Fibroblast of the aortic adventitia (primary cell): ENCODE measurements around the gene SEMA6A. TPM values are rescaled to one million over a fixed set of nuclear protein-coding genes. Genes with fewer than 3 reads are reported as not detected.
A peak's percentile ranks its signal among the peaks of the same experiment; 100 is the strongest.

ENCODE experiments used
- DNase-seq: peaks from one replicate; pipeline ENCODE4 v3.0.0-alpha.2; 2010; ENCODE audit warnings: low read depth
- H3K4me3 ChIP-seq: 2 replicates; pipeline ENCODE4 v1.5.1; 2011; ENCODE audit warnings: low read depth, mild to moderate bottlenecking, control low read depth, low read length, moderate library complexity
- CTCF ChIP-seq: IDR thresholded peaks from 2 replicates; pipeline ENCODE4 v1.5.1; 2011; ENCODE audit warnings: mild to moderate bottlenecking, low read length, control low read depth, inconsistent platforms; ENCODE audit not compliant: insufficient read depth
- total RNA-seq: library from RNA; depleted of rRNA; stranded (reverse); fragments of >200 nt; gene quantifications from 2 replicates; pipeline ENCODE4 v1.2.3, GENCODE V29; 2012; ENCODE audit warnings: low replicate concordance

Gene SEMA6A
- total RNA-seq, 1 donor = 0.36 TPM

DNA sequence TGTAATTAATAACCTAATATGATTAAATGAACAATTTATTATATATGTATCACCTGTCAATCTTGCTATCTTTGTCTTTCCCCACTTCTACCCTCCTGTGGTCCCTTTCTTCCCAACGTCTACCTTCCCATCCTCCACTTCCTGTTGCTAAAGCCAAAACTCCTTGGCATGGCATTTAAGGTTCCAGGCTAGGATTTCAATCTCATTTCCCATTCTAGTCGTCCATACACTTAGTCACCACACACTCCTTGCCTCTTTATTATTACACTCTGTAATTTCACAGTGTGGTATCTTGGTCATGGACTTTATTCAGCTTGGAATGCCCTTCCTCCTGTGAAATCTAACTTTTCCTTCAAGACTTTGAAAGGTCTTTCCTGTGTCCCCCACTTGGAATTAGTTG lies 115.3 kb downstream of the SEMA6A start:
- TF ChIP-seq CTCF = no peak
- no peak for DNase-seq
- H3K4me3 ChIP-seq = no peak overlapping the region

GRCh38 chr5:116457062-116457461 lies 117.6 kb downstream of the SEMA6A start:
- H3K4me3 ChIP-seq = no peak overlapping the region
- TF ChIP-seq CTCF = no peak
- DNase-seq = no peak

GRCh38 chr5:116456036-116456435 lies 118.6 kb downstream of the SEMA6A start:
- DNase-seq = no peak
- H3K4me3 ChIP-seq = no peak overlapping the region
- TF ChIP-seq CTCF = no peak

DNA sequence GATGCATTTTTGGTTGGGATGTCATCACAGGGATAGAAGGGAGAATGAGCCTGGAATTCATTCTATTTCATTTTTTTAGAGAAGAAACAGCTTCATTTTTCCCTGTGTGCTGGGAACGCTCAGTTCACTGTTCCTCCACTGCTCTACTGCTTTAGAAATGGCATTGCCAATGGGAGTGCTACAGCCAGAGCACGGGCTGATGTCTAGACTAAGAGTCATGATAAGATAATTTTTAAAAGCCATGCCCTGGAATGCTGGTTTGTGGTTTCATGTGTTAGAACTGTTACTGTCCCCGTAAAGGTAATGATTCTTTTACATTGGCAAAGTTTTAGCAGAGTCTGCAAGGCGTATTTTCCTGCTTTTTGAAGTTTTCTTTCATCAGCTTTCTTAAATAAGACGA lies 119.6 kb downstream of the SEMA6A start:
- H3K4me3 ChIP-seq = no peak overlapping the region
- no peak for TF ChIP-seq CTCF
- peak; percentile 68 for DNase-seq

GRCh38 chr5:116454417-116454927 lies 120.2 kb downstream of the SEMA6A start:
- TF ChIP-seq CTCF = no peak
- peak; percentile 89 for DNase-seq
- peak overlapping the region; percentile 6 for H3K4me3 ChIP-seq

GRCh38 chr5:116453988-116454411 lies 120.6 kb downstream of the SEMA6A start:
- TF ChIP-seq CTCF = no peak
- H3K4me3 ChIP-seq = peak overlapping the region; percentile 6
- DNase-seq = no peak

GRCh38 chr5:116452774-116453368 lies 121.8 kb downstream of the SEMA6A start:
- DNase-seq = no peak
- no peak overlapping the region for H3K4me3 ChIP-seq
- TF ChIP-seq CTCF = no peak
